ENCODE results near the gene DZIP1.

Gene DZIP1

DNA sequence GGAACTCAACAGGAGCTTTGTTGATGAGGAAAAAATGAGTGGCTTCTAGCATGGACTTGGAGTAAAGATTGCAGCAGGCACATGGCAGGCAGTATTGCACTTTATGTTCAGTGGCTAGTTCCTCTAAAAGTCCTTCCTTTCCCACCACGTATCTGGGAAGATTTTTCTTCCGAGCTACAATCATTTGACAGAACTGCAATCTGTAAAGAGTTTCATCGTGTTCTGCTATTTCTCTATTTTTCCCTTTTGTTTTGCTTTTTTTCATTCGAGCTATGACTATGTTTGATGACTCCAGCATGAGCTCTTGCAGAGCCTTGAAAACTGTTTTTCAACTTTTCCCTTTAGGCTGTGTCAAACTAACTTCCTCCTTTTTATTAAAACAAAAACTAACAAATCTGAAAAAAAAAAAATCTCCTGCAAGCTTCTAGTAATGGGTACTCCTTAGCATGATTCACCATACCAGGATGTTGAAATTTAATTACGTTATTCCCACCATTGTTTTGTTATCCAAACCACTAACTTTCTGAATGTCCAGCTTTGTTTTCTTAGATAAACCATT is 79.7 kb downstream of the DZIP1 start:
- Histone ChIP-seq H3K4me3 (ENCODE audit: low read depth in 1 of 2, low read length in 2 of 2) (no peak overlapping the region), H3K9ac (ENCODE audit: low read length) (no peak overlapping the region), H3K36me3 (ENCODE audit: insufficient read depth, low read length) (no peaks in the 10 kb centered on the region), H3K27me3 (ENCODE audit: control insufficient read depth in 1 of 2, insufficient read depth in 2 of 2, low read length in 2 of 2) (no peaks in the 10 kb centered on the region), H3K27ac (ENCODE audit: low read depth, low read length) (no peak overlapping the region), H3K9me3 (ENCODE audit: low read length) (no peaks in the 10 kb centered on the region), H3K4me1 (ENCODE audit: insufficient read depth, low read length) (no peaks in the 10 kb centered on the region)

DNA sequence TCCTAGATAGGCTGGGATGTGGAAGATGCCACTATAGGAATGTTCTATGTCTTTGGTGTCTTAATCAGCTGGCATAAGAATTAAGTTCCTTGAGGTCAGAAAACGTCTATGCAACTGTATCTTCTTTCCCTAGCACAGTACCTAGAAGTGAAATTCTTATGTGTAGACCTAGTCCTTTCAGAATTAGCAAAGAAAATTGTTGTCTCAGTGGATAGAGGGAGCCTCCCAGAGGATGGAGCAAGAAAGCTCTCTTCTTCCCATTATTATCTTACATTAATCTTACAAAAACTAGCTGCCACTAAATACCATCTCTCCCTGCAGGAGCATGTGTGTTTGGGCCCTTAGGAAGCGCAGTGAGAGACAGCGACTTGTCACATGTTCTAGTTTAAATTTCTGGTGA is 80.4 kb downstream of the DZIP1 start:
- Histone ChIP-seq H3K36me3 (ENCODE audit: insufficient read depth, low read length) (no peaks in the 10 kb centered on the region), H3K27ac (ENCODE audit: low read depth, low read length) (no peak overlapping the region), H3K4me3 (ENCODE audit: low read depth in 1 of 2, low read length in 2 of 2) (no peak overlapping the region), H3K9me3 (ENCODE audit: low read length) (no peaks in the 10 kb centered on the region), H3K4me1 (ENCODE audit: insufficient read depth, low read length) (no peaks in the 10 kb centered on the region), H3K27me3 (ENCODE audit: control insufficient read depth in 1 of 2, insufficient read depth in 2 of 2, low read length in 2 of 2) (no peaks in the 10 kb centered on the region), H3K9ac (ENCODE audit: low read length) (no peak overlapping the region)

DNA sequence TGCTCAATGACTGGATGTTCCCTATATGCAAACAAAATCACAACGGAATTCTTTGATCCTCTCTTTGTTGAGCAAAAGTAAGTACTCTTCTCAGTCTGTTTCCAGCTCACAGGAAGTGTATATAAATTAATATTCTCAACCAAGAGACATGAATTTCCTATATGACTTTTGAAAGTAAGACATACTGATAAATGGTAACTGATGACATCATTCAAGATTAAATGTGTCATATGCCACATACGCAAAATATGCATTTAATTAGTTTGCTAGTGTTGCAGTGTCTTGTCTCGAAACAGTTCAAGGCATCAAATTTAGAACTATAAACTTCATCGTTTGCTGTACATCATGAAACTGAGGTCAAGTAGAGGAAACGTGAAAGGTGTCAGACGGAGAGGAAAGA is 84.1 kb downstream of the DZIP1 start:
- H3K4me3 ChIP-seq (ENCODE audit: low read depth in 1 of 2, low read length in 2 of 2), result no peak overlapping the region
- no peaks in the 10 kb centered on the region for H3K27me3 ChIP-seq (ENCODE audit: control insufficient read depth in 1 of 2, insufficient read depth in 2 of 2, low read length in 2 of 2)
- no peaks in the 10 kb centered on the region for H3K4me1 ChIP-seq (ENCODE audit: insufficient read depth, low read length)
- H3K27ac ChIP-seq (ENCODE audit: low read depth, low read length), result no peak overlapping the region
- no peak overlapping the region for H3K9ac ChIP-seq (ENCODE audit: low read length)
- H3K9me3 ChIP-seq (ENCODE audit: low read length), result no peaks in the 10 kb centered on the region
- no peaks in the 10 kb centered on the region for H3K36me3 ChIP-seq (ENCODE audit: insufficient read depth, low read length)

GRCh38 chr13:95559100-95559499 is 85.4 kb downstream of the DZIP1 start:
- no peaks in the 10 kb centered on the region for H3K9me3 ChIP-seq (ENCODE audit: low read length)
- no peak overlapping the region for H3K9ac ChIP-seq (ENCODE audit: low read length)
- H3K4me3 ChIP-seq (ENCODE audit: low read depth in 1 of 2, low read length in 2 of 2), result no peak overlapping the region
- no peaks in the 10 kb centered on the region for H3K36me3 ChIP-seq (ENCODE audit: insufficient read depth, low read length)
- no peaks in the 10 kb centered on the region for H3K27me3 ChIP-seq (ENCODE audit: control insufficient read depth in 1 of 2, insufficient read depth in 2 of 2, low read length in 2 of 2)
- no peak overlapping the region for H3K27ac ChIP-seq (ENCODE audit: low read depth, low read length)
- no peaks in the 10 kb centered on the region for H3K4me1 ChIP-seq (ENCODE audit: insufficient read depth, low read length)

GRCh38 chr13:95557013-95557412 is 87.5 kb downstream of the DZIP1 start:
- Histone ChIP-seq H3K4me3 (ENCODE audit: low read depth in 1 of 2, low read length in 2 of 2) (no peak overlapping the region), H3K9ac (ENCODE audit: low read length) (no peak overlapping the region), H3K27me3 (ENCODE audit: control insufficient read depth in 1 of 2, insufficient read depth in 2 of 2, low read length in 2 of 2) (peaks cover 14 to 17% of the 10 kb centered on the region in 2 donors)

GRCh38 chr13:95553581-95554385 is 90.7 kb downstream of the DZIP1 start:
- Histone ChIP-seq H3K9ac (ENCODE audit: low read length) (no peak overlapping the region), H3K27me3 (ENCODE audit: control insufficient read depth in 1 of 2, insufficient read depth in 2 of 2, low read length in 2 of 2) (peaks cover 20 to 24% of the 10 kb centered on the region in 2 donors), H3K27ac (ENCODE audit: low read depth, low read length) (no peak overlapping the region), H3K36me3 (ENCODE audit: insufficient read depth, low read length) (no peaks in the 10 kb centered on the region), H3K4me3 (ENCODE audit: low read depth in 1 of 2, low read length in 2 of 2) (no peak overlapping the region), H3K9me3 (ENCODE audit: low read length) (no peaks in the 10 kb centered on the region), H3K4me1 (ENCODE audit: insufficient read depth, low read length) (no peaks in the 10 kb centered on the region)

More at GRCh38 chr13:95557013-95557412, 87.5 kb downstream of the DZIP1 start:
- Histone ChIP-seq H3K36me3 (ENCODE audit: insufficient read depth, low read length) (no peaks in the 10 kb centered on the region), H3K9me3 (ENCODE audit: low read length) (no peaks in the 10 kb centered on the region), H3K4me1 (ENCODE audit: insufficient read depth, low read length) (no peaks in the 10 kb centered on the region), H3K27ac (ENCODE audit: low read depth, low read length) (no peak overlapping the region)

- Histone ChIP-seq H3K4me3 (ENCODE audit: low read depth in 1 of 2, low read length in 2 of 2) (no peak within 1 kb of the TSS), H3K27me3 (ENCODE audit: control insufficient read depth in 1 of 2, insufficient read depth in 2 of 2, low read length in 2 of 2) (peaks cover 20 to 24% of the 10 kb centered on the region in 2 donors), H3K4me1 (ENCODE audit: insufficient read depth, low read length) (no peaks in the 10 kb centered on the region), H3K9me3 (ENCODE audit: low read length) (no peaks in the 10 kb centered on the region), H3K9ac (ENCODE audit: low read length) (no peak within 1 kb of the TSS), H3K27ac (ENCODE audit: low read depth, low read length) (no peak within 1 kb of the TSS), H3K36me3 (ENCODE audit: insufficient read depth, low read length) (no peaks in the 10 kb centered on the region)
Measured at GRCh38 chr13:95552539-95553441, 91.7 kb downstream of the DZIP1 start, which contains the start of gene CLDN10. Gene CLDN10, plus strand, starts transcription at chr13:95552720. Its CDS starts 34 bp downstream, at chr13:95552754.

DNA sequence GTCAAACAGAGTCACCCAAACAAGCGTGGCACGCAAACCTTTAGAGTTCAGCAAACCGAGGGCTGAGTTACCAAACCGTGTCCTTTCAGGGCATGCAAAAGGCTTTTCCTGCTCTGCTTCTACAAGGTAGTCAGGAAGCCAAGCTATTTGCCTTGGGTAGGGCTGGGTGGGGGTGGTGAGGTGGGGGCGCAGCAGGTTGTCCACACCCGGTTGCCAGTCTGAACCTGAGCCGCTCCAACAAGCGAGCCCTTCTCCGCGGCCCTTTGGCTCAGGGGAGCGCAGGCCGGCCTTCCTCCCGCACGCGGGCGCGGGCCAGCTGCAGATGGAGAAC is 92.3 kb downstream of the DZIP1 start:
- H3K4me1 ChIP-seq (ENCODE audit: insufficient read depth, low read length), result no peaks in the 10 kb centered on the region
- H3K9me3 ChIP-seq (ENCODE audit: low read length), result no peaks in the 10 kb centered on the region
- H3K4me3 ChIP-seq (ENCODE audit: low read depth in 1 of 2, low read length in 2 of 2), result no peak overlapping the region
- H3K27me3 ChIP-seq (ENCODE audit: control insufficient read depth in 1 of 2, insufficient read depth in 2 of 2, low read length in 2 of 2), result peaks cover 20 to 24% of the 10 kb centered on the region in 2 donors
- H3K36me3 ChIP-seq (ENCODE audit: insufficient read depth, low read length), result no peaks in the 10 kb centered on the region
- no peak overlapping the region for H3K27ac ChIP-seq (ENCODE audit: low read depth, low read length)
- H3K9ac ChIP-seq (ENCODE audit: low read length), result no peak overlapping the region

GRCh38 chr13:95547531-95548167 is 96.9 kb downstream of the DZIP1 start:
- Histone ChIP-seq H3K4me1 (ENCODE audit: insufficient read depth, low read length) (no peaks in the 10 kb centered on the region), H3K27me3 (ENCODE audit: control insufficient read depth in 1 of 2, insufficient read depth in 2 of 2, low read length in 2 of 2) (peaks cover 9 to 12% of the 10 kb centered on the region in 2 donors), H3K36me3 (ENCODE audit: insufficient read depth, low read length) (no peaks in the 10 kb centered on the region), H3K27ac (ENCODE audit: low read depth, low read length) (no peak overlapping the region), H3K4me3 (ENCODE audit: low read depth in 1 of 2, low read length in 2 of 2) (no peak overlapping the region), H3K9ac (ENCODE audit: low read length) (no peak overlapping the region), H3K9me3 (ENCODE audit: low read length) (no peaks in the 10 kb centered on the region)

DNA sequence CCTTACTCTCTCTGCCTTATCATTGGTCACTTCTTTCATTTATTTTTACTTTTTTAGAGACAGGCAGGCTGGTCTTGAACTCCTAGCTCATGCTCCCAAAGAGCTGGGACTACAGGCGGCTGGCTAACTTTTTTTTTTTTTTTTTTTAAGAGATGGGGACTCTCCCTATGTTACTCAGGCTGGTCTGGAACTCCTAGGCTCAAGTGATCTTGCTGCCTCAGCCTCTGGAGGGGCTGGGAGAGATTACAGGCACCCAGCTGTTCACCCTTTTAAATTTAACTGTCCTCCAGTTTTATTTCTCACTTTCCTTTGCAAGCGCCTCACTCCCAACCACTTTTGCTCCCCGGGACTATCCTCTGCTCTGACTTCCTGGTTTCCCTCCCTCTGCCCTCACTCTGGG is 97.6 kb downstream of the DZIP1 start:
- H3K27me3 ChIP-seq (ENCODE audit: control insufficient read depth in 1 of 2, insufficient read depth in 2 of 2, low read length in 2 of 2), result peaks cover 5% of the 10 kb centered on the region in 2 donors
- H3K9ac ChIP-seq (ENCODE audit: low read length), result no peak overlapping the region

GRCh38 chr13:95544293-95544692 is 100.2 kb downstream of the DZIP1 start:
- H3K27ac ChIP-seq (ENCODE audit: low read depth, low read length), result no peak overlapping the region
- H3K36me3 ChIP-seq (ENCODE audit: insufficient read depth, low read length), result no peaks in the 10 kb centered on the region
- H3K4me3 ChIP-seq (ENCODE audit: low read depth in 1 of 2, low read length in 2 of 2), result no peak overlapping the region
- no peak overlapping the region for H3K9ac ChIP-seq (ENCODE audit: low read length)
- no peaks in the 10 kb centered on the region for H3K27me3 ChIP-seq (ENCODE audit: control insufficient read depth in 1 of 2, insufficient read depth in 2 of 2, low read length in 2 of 2)
- H3K9me3 ChIP-seq (ENCODE audit: low read length), result no peaks in the 10 kb centered on the region
- no peaks in the 10 kb centered on the region for H3K4me1 ChIP-seq (ENCODE audit: insufficient read depth, low read length)

More for the DNA sequence above, 97.6 kb downstream of the DZIP1 start:
- no peaks in the 10 kb centered on the region for H3K4me1 ChIP-seq (ENCODE audit: insufficient read depth, low read length)
- no peak overlapping the region for H3K27ac ChIP-seq (ENCODE audit: low read depth, low read length)
- H3K36me3 ChIP-seq (ENCODE audit: insufficient read depth, low read length), result no peaks in the 10 kb centered on the region
- no peaks in the 10 kb centered on the region for H3K9me3 ChIP-seq (ENCODE audit: low read length)
- no peak overlapping the region for H3K4me3 ChIP-seq (ENCODE audit: low read depth in 1 of 2, low read length in 2 of 2)

All from muscle layer of colon (tissue), 2 donors.